Thoracic aorta (tissue), 2 donors: ENCODE results near the gene MYO3B. TPM values are rescaled to one million over a fixed set of nuclear protein-coding genes. Genes with fewer than 3 reads are reported as not detected.

ENCODE experiments used
- ATAC-seq: fragments of 150-250 bp; one replicate; pipeline ENCODE4 v1.8.0; 2017; ENCODE audit warnings: low read depth; ENCODE audit not compliant: insufficient number of reproducible peaks, low FRiP score
- DNase-seq: peaks from one replicate; pipeline ENCODE4 v3.0.0-alpha.2; 2020; ENCODE audit warnings: low spot score
- H3K27ac ChIP-seq, 2 donors: fragments of 200-600 bp; sonication (generic); 1 replicate in 1 of 2; 2 replicates in 1 of 2; pipeline ENCODE4 v1.5.1; 2016; ENCODE audit warnings: mild to moderate bottlenecking in 2 of 2, moderate library complexity in 2 of 2
- H3K27me3 ChIP-seq: fragments of 200-600 bp; sonication (generic); replicated peaks from 2 replicates; pipeline ENCODE4 v1.6.0; 2016; ENCODE audit warnings: mild to moderate bottlenecking; ENCODE audit not compliant: insufficient read depth
- H3K36me3 ChIP-seq: fragments of 200-600 bp; sonication (generic); one replicate; pipeline ENCODE4 v1.5.1; 2016
- H3K4me1 ChIP-seq, 2 donors: fragments of 200-600 bp; sonication (generic); 1 replicate in 1 of 2; 2 replicates in 1 of 2; pipeline versions ENCODE4 v1.5.1 to v1.6.0; 2016; ENCODE audit warnings: low read depth in 2 of 2, mild to moderate bottlenecking in 1 of 2; ENCODE audit not compliant: control insufficient read depth in 1 of 2
- H3K4me3 ChIP-seq: fragments of 200-600 bp; sonication (generic); 2 replicates; pipeline ENCODE4 v1.5.1; 2016; ENCODE audit warnings: mild to moderate bottlenecking
- H3K9me3 ChIP-seq: fragments of 200-600 bp; sonication (generic); 2 replicates; pipeline ENCODE4 v1.5.1; 2016
- total RNA-seq, 2 donors: library from RNA; depleted of rRNA; stranded (reverse); fragments of >200 nt; gene quantifications; one replicate each; pipeline versions ENCODE4 v1.1.0 to v1.2.3, GENCODE V29; 2016
- TF ChIP-seq, protein P1 (sequence below): fragments of 200-600 bp; sonication (generic); IDR thresholded peaks from one replicate; pipeline ENCODE4 v1.5.1; 2019; ENCODE audit warnings: antibody characterized with exemption

Gene MYO3B
- total RNA-seq, 2 donors from 2014 or later, result not detected

GRCh38 chr2:170503563-170503962 is 325.6 kb downstream of the MYO3B start:
- Histone ChIP-seq H3K4me1 (peaks cover 8 to 23% of the 10 kb centered on the region in 2 donors), H3K9me3 (no peaks in the 10 kb centered on the region), H3K4me3 (no peak overlapping the region), H3K27ac (no peak overlapping the region), H3K27me3 (no peaks in the 10 kb centered on the region), H3K36me3 (no peaks in the 10 kb centered on the region)
- no peak for ATAC-seq
- no peak for DNase-seq
- TF ChIP-seq, protein P1, sequence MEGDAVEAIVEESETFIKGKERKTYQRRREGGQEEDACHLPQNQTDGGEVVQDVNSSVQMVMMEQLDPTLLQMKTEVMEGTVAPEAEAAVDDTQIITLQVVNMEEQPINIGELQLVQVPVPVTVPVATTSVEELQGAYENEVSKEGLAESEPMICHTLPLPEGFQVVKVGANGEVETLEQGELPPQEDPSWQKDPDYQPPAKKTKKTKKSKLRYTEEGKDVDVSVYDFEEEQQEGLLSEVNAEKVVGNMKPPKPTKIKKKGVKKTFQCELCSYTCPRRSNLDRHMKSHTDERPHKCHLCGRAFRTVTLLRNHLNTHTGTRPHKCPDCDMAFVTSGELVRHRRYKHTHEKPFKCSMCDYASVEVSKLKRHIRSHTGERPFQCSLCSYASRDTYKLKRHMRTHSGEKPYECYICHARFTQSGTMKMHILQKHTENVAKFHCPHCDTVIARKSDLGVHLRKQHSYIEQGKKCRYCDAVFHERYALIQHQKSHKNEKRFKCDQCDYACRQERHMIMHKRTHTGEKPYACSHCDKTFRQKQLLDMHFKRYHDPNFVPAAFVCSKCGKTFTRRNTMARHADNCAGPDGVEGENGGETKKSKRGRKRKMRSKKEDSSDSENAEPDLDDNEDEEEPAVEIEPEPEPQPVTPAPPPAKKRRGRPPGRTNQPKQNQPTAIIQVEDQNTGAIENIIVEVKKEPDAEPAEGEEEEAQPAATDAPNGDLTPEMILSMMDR, result no peak

DNA sequence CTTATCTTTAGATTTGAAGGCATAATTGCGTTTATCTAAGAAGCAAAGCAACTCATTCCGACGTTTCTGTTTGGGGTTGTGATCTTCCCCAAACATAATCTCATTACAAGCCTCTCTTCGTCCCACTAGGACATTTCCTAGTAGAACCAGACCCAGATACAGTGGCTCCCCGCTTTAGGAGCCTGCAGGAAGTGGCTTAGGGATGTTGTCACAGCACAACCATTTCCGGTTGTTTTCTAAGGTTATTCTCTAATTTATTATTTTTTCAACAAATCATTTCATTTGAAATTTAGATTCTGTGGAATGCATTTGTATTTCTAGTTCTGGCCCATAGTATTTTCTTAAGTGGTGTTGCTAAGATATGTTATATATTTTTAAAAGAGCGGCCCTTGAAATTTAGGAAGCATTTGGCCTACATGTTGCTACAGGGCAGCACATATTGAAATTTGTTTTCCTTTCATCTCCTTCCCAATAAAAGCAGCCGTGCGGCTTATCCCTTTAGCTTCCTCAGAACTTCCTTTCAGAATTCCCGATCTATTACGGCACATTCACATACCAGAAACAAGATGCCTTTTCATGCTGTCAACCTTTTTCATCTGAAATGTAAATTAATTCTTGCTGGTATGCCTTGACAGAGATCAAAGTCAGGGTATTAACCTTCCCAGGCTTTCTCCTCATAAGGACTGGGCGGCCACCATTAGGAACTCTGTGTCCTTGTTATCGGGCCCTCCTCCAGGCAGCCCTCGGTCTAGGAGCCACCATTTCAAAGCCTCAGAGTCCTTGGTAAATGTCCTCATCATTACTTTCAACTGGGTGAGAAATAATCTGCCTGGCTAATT is 326.2 kb downstream of the MYO3B start:
- no peak for ATAC-seq
- Histone ChIP-seq H3K9me3 (no peaks in the 10 kb centered on the region), H3K4me1 (peaks cover 8 to 23% of the 10 kb centered on the region in 2 donors), H3K4me3 (no peak overlapping the region), H3K36me3 (no peaks in the 10 kb centered on the region), H3K27ac (no peak overlapping the region), H3K27me3 (no peaks in the 10 kb centered on the region)
- TF ChIP-seq, protein P1, result no peak
- no peak for DNase-seq

DNA sequence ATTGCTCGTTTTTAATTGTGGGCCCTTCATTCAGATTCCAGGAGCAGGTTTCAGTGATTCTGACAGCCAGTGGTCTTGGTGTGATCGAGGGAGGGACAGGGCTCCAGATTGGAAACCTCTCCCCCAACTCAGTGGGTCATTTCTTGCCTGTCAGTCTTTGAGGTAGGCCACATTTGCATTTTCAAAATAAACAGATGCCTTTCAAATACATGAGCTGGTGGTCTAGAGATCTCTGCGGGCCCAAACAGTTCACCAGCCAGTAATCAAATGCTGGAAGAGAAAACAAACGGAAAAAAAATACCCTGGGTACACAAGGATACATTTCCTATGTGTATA is 326.8 kb downstream of the MYO3B start:
- no peak for ATAC-seq
- Histone ChIP-seq H3K36me3 (no peaks in the 10 kb centered on the region), H3K4me1 (peaks cover 8 to 23% of the 10 kb centered on the region in 2 donors), H3K4me3 (no peak overlapping the region), H3K27me3 (no peaks in the 10 kb centered on the region), H3K27ac (no peak overlapping the region), H3K9me3 (no peaks in the 10 kb centered on the region)
- no peak for DNase-seq
- TF ChIP-seq, protein P1, result no peak

DNA sequence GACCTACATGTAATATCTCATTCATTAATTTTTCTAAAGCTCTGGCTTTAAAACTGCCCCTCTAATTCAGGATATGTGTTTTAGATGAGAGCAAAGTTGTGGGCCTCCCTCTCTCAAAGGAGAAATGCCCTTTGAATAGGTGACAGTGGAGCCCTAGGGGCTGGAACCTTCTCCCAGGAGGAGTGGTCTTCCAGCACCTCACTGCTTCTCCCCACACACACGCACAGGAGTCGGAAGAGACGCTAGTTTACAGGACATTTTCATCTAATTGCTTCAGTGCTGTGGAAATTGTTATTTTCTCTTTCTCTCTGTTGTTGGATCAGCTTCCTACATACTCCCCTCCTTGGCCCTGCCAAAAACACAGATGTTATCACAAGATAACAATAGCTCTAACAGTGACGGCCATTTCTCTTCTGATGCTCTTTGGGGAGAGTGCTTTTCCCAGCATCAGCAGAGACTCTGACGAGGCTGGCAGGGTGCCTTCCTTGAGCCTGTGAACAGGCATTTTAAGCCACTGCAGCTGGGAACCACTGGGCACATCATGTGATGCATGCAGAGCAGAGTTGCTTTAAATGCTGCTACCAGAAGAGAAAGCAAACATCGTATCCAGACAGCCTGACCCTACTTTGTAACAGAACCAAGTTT is 327.8 kb downstream of the MYO3B start:
- ATAC-seq (peak; percentile 63), DNase-seq (no peak)
- H3K4me1 ChIP-seq, result peaks cover 8 to 23% of the 10 kb centered on the region in 2 donors
- no peaks in the 10 kb centered on the region for H3K27me3 ChIP-seq
- TF ChIP-seq, protein P1, result no peak
- no peaks in the 10 kb centered on the region for H3K36me3 ChIP-seq
- H3K9me3 ChIP-seq, result no peaks in the 10 kb centered on the region
- H3K27ac ChIP-seq, result peak overlapping the region; percentile 59 to 61
- H3K4me3 ChIP-seq, result peak overlapping the region; percentile 60

GRCh38 chr2:170509452-170510193 is 331.7 kb downstream of the MYO3B start:
- no peak for ATAC-seq
- no peak for DNase-seq
- Histone ChIP-seq H3K4me1 (peaks cover 8 to 31% of the 10 kb centered on the region in 2 donors), H3K27ac (no peak overlapping the region), H3K9me3 (no peaks in the 10 kb centered on the region), H3K36me3 (no peaks in the 10 kb centered on the region), H3K27me3 (no peaks in the 10 kb centered on the region), H3K4me3 (no peak overlapping the region)
- TF ChIP-seq, protein P1, result no peak
